Ramos (cell line): ENCODE measurements around the gene ATF7IP.
"Not testable (repeated sequence)": the region's sequence is repeated elsewhere in the genome, so short reads cannot be mapped to it uniquely, and the experiment has no call there.

Source experiments
- in situ Hi-C: fragments of 300-500 bp; cut with MboI; formaldehyde crosslinking; loops from one replicate; pipeline ENCODE4 v1.14.3; 2022; ENCODE audit warnings: low sequenced_read_pairs; ENCODE audit not compliant: unreplicated experiment

ATF7IP gene

DNA sequence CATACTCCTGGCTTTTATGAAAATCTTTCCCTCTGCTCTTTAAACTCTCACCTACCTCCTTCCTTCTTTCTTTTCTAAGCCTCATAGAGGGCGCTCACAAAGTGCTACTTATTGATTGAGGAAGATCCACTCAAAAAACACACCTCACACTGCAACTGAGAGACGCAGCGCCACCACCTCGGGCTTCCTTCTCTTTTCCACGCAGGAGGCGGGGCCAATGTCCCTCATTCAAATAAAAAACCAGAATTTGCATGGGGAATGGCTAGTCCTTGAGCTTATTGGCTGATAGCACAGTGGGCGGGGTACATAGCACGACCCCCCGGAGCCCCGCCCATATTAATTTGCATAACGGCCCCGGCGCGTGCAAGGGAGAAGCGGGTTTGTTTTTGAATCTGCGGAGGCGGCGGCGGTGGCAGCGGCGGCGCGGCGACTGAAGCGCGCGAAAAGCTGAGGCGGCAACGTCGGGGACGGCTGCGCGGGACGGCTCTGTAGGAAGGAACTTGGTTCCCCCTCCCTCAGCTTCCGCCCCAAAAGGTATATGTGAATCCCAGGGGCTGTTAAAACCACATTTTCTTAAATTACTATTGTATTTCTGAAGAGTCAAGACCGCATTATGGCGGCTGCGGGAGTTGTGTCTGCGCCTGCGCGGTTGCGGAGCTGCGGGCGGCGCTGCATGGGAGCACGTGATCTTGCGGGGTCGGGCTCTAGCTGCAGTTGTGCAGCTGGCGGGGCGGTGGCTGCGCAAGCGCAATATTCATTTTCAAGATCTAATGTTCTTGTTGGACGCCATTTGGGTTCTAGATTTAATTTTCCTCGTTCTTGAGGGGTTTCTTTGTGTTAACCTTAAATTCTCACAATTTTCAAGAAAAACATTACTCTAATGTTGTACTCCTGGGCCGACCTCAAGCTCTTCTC, at the start of gene ATF7IP:
ATF7IP (plus strand) TSS at position 389 of the 915 bp plus-strand sequence. CDS start 58,234 bp downstream, outside the sequence.
- in situ Hi-C loops: loop anchor here (10.0 kb wide), 1 partner anchor 111 kb away; no protein-coding TSS in a partner anchor

DNA sequence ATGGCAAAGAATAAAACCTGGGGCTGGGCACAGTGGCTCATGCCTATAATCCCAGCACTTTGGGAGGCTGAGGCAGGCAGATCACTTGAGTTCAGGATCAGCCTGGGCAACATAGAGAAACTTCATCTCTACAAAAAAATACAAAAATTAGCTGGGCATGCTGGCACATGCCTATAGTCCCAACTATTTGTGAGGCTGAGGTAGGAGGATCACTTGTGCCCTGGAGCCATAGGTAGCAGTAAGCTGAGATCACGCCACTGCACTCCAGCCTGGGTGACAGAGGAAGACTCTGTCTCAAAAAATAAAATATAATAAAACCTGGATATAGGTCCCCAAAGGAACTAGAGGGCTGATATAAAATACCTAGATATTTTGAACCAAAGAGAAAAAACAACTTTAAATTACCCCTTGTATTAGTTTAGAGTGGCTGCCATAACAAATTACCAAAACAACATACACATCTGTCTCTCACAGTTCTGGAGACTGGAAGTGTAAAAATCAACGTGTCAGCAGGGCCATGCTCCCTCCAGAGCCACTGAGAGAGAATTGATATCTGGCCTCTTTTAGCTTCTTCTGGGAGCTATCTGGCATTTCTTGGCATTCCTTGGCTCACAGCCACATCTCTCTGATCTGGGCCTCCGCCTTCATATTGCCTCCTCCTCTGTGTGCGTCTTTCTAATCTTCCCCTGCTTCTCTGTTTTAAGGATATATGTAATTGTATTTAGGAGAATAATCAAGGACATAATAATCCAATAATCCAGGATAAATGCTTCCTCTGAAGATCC, 47.9 kb upstream of the ATF7IP start:
- in situ Hi-C loops: no loop called here

DNA sequence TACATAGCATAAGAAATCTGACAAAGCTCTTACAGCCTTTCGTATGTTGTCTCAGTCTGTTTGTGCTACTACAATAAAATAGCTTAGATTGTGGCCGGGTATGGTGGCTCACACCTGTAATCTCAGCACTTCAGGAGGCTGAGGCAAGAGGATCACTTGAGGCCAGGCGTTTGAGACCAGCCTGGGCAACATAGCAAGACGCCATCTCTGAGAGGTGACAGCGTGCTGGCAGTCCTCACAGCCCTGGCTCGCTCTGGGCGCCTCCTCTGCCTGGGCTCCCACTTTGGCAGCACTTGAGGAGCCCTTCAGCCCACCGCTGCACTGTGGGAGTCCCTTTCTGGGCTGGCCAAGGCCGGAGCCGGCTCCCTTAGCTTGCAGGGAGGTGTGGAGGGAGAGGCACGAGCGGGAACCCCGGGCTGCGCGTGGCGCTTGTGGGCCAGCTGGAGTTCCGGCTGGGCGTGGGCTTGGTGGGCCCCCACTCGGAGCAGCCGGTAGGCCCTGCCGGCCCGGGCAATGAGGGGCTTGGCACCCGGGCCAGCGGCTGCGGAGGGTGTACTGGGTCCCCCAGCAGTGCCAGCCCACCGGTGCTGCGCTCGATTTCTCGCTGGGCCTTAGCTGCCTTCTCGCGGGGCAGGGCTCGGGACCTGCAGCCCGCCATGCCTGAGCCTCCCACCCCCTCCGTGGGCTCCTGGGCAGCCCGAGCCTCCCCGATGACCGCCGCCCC, 45.6 kb upstream of the ATF7IP start:
- in situ Hi-C loops: not testable (repeated sequence)

DNA sequence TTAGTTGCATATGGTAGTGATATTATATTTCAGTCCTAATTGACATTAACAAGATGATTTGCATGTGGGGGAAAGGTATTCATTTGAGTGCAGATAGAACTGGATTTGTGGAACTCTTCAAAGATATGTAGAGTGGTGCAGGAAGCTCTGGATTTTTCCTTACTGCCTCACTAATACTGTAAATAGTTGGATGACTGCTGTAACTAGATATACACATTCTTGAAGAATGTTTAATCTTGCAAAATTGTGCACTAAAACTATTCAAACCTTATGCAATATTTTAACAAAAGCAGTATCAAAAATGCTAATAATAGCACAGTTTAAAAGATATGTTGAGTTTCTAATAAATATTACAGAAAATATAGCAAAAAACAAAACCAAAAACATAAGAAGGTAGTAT, 43.1 kb upstream of the ATF7IP start:
- in situ Hi-C loops: no loop called here

DNA sequence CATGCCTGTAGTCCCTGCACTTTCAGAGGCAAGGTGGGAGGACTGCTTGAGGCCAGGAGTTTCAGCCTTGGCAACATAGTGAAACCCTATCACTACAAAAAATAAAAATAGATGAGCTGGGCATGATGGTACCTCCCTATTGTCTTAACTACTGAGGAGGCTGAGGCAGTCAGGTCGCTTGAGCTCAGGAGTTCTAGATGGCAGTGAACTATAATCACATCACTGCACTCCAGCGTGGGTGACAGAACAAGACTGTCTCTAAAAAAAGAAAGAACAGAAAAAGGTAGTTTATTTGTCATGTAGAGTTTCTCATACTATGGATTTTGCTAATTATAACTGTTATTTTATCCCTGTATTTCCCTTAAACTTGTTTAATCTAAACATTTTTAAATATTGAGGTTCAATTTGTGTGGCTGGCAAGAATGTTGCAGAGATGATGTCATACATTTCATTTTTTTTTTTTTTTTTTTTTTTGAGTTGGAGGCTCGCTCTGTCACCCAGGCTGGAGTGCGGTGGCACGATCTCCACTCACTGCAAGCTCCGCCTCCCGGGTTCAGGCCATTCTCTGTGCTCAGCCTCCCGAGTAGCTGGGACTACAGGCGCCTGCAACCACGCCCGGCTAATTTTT, 39.7 kb upstream of the ATF7IP start:
- in situ Hi-C loops: no loop called here

GRCh38 chr12:14326699-14327098, 38.8 kb upstream of the ATF7IP start:
- in situ Hi-C loops: no loop called here

- in situ Hi-C loops: no loop called here
These were observed 37.8 kb upstream of the ATF7IP start for GRCh38 chr12:14327711-14328110.

GRCh38 chr12:14332482-14332881, 33.0 kb upstream of the ATF7IP start:
- in situ Hi-C loops: no loop called here

DNA sequence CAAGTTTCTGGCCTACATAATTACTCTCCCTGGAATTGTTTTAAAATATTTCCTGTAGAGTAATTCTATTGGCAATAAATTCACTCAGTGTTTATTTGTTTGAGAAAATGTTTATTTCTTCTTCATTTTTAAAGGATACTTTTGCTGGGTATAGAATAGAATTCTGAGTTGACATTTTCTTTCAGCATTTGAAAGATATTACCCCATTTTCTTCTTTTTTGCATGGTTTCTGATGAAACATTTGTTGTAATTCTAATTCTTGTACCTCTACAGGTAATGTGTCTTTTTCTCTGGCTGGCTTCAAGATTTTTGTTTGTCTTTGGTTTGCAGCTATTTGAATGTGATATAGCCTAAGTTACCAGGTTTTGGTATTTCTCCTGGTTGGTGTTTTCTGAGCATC, 25.1 kb upstream of the ATF7IP start:
- in situ Hi-C loops: no loop called here

- in situ Hi-C loops: not testable (repeated sequence)
These were observed 14.0 kb upstream of the ATF7IP start for GRCh38 chr12:14351524-14351923.

DNA sequence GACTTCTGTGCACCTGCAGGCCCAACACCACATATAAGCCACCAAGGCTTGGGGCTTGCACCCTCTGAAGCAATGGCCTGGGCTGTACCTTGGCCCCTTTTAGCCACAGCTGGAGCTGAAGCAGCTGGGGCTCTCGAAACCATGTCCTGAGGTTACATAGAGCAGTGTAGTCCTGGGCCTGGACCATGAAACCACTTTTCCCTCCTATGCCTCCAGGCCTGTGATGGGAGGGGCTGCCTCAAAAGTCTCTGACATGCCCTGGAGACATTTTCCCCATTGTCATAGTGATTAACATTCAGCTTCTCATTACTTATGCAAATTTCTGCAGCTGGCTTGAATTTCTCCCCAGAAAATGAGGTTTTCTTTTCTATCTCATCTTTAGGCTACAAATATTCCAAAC, 13.4 kb upstream of the ATF7IP start:
- in situ Hi-C loops: not testable (repeated sequence)

DNA sequence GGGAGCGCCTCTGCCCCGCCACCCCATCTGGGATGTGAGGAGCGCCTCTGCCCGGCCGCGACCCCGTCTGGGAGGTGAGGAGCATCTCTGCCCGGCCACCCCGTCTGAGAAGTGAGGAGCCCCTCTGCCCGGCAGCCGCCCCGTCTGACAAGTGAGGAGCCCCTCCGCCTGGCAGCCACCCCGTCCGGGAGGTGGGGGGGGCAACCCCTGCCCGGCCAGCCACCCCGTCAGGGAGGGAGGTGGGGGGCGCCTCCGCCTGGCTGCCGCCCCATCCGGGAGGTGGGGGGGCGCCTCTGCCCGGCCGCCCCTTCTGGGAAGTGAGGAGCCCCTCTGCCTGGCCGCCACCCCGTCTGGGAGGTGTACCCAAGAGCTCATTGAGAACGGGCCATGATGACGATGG, 10.8 kb upstream of the ATF7IP start:
- in situ Hi-C loops: not testable (repeated sequence)

DNA sequence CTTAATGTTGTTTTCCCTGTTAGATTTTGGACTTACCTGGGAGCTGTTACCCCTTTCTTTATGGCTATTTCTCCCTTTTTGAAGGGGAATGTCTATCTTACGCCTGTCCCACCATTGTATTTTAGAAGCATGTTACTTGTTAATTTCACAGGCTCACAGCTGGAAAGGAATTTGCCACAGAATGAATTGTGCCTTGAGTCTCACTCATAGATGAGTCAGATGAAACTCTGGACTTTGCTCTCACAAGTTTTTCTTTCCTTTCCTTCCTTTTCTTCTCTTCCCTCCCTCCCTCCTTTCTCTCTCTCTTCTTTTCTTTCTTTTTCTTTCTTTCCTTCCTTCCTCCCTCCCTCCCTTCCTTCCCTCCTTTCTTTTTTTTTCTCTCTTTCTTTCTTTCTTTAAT, 9.3 kb upstream of the ATF7IP start:
- in situ Hi-C loops: no loop called here

DNA sequence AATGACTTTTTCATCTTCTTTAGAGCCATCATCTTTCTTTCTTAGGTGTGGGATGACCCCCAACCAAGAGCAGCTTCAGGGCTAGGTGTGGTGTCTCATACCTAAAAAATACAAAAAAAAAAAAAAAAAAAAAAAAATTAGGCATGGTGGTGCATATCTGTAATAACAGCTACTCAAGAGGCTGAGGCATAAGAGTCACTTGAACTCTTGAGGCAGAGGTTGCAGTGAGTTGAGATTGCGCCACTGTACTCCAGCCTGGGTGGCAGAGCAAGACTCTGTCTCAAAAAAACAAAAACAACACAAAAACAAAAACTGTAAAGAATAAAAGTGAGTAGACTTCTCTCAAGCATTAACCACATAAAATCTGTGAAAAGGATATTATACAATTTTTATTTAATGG, 8.0 kb upstream of the ATF7IP start:
- in situ Hi-C loops: no loop called here

- in situ Hi-C loops: loop anchor here (10.0 kb wide), 1 partner anchor 108 kb away; no protein-coding TSS in a partner anchor
These were observed 3.1 kb upstream of the ATF7IP start for GRCh38 chr12:14362352-14362751.

GRCh38 chr12:14364583-14365271, 755 bp upstream of the ATF7IP start:
- in situ Hi-C loops: loop anchor here (10.0 kb wide), 1 partner anchor 110 kb away; no protein-coding TSS in a partner anchor

DNA sequence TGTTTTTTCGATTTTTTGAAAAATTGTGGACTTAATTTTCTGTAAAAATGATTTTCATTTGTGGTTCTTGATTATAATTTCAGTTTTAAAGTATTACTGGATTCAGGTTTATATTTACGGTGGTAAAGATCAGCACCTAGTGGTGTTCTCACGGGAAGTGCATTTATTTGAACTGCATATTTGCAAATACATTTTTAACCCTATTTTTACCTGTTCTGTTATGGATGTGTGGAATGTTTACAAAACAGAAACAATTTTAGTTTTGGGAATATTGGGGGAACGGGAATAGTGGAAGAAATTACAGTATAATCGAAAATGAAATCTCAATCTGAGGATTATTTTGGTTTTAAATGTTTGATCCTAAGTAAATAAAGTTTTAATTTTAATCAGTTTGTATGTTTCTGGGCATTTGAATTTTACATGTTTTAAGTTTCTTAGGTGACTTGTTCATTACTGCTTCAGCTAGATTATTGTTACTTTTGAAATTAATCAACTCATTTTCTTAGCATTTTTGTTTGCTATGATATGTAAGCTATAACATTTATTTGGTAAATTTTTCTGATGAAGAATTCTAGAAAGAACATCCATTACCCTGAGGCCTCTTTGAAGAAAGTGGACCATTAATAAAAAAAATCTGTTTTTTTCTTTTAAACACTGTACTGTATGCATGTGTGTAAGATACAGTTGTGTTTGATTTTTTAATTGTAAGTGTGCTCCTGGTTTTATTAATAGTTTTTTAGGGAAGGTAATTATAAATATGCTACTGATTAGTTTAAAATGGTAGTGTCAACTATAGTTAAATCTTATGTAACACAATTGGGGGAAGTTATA, 942 bp downstream of the ATF7IP start:
- in situ Hi-C loops: loop anchor here (10.0 kb wide), 1 partner anchor 112 kb away; no protein-coding TSS in a partner anchor

DNA sequence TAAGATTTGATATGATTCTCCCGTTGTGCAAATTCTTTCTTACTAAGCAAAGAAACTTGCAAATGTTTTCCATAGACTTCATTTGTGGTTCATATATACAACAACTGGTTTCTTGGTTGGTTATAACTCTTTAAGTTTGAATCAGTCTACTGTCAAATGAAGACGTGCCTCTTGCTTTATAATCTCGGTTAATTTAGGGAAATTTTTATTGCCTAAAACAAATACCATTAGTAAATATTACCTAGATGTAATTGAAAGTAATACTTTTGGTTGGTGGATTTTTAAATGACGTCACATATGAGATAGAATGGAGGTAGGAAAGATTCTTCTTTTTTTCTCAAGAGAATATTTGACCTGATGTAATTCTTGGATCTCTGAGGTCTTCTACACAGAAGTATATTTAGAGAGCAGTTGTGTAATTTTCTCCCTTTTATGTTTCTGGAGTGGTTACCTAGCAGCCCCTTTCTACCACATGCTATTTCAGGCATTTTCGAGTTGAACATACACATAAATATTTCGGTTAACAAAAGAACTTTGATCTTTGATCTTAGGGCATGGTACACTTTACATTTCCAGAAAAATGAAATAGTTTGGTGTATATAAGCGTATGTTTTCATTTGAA, 1.7 kb downstream of the ATF7IP start:
- in situ Hi-C loops: loop anchor here (10.0 kb wide), 1 partner anchor 112 kb away; no protein-coding TSS in a partner anchor
